ENCODE results near the gene SPOCD1. TPM values are rescaled to one million over a fixed set of nuclear protein-coding genes. Genes with fewer than 3 reads are reported as not detected.

SPOCD1 gene
- total RNA-seq, 2 donors from 2014 or later: 0.43 TPM; not detected in 1

- no peaks in the 10 kb centered on the region for H3K9me3 ChIP-seq
- TF ChIP-seq CTCF (IDR thresholded peaks at IDR 0.05): no peak
- H3K27me3 ChIP-seq: no peaks in the 10 kb centered on the region
- H3K36me3 ChIP-seq: no peaks in the 10 kb centered on the region
- no peak overlapping the region for H3K27ac ChIP-seq
- no peak for DNase-seq (ENCODE audit: low spot score)
- no peak overlapping the region for H3K4me3 ChIP-seq
- H3K4me1 ChIP-seq: no peaks in the 10 kb centered on the region
These were observed 42.0 kb upstream of the SPOCD1 start for GRCh38 chr1:31857863-31858262.

DNA sequence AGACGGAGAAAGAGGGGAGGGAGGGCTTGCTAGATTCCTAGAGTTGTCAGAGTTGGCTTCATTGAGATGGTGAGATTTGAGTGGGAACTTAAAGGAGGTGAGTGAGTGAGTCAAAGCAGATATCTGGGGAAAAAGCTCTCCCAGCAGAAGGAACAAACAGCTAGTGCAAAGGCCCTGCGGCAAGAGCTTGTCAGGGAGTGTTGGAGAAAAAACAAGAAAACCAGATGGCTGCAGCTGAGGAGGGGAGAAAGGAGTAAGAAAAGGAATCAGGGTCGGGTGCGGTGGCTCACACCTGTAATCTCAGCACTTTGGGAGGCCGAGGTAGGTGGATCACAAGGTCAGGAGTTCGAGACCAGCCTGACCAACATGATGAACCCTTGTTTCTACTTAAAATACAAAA, 40.3 kb upstream of the SPOCD1 start:
- Histone ChIP-seq H3K4me1 (no peaks in the 10 kb centered on the region), H3K27me3 (no peaks in the 10 kb centered on the region), H3K27ac (no peak overlapping the region), H3K4me3 (no peak overlapping the region), H3K36me3 (no peaks in the 10 kb centered on the region), H3K9me3 (no peaks in the 10 kb centered on the region)
- DNase-seq (ENCODE audit: low spot score): no peak
- no peak for TF ChIP-seq CTCF (IDR thresholded peaks at IDR 0.05)

GRCh38 chr1:31855038-31855845, 39.4 kb upstream of the SPOCD1 start:
- no peak overlapping the region for H3K4me3 ChIP-seq
- no peaks in the 10 kb centered on the region for H3K4me1 ChIP-seq

DNA sequence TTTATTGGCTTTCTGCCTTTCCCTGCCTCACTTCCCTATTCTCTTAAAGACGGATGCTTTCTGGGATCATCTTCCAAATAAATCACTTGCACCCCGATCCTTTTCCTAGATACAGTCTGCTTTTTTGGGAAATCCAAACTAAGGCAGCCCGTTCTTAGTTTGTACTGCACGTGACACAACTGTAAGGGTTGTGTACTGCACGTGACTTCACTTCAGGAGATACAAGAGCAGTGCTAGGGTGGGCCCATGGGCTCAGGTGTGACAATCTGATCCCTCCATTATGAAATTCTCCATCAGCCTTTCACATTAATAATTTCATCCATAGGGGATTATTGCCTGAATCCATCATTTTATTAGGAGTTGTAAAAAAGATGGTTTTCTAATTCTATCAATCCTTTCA, 33.8 kb upstream of the SPOCD1 start:
- TF ChIP-seq CTCF (IDR thresholded peaks at IDR 0.05): no peak

More at GRCh38 chr1:31855038-31855845, 39.4 kb upstream of the SPOCD1 start:
- no peaks in the 10 kb centered on the region for H3K36me3 ChIP-seq
- H3K27me3 ChIP-seq: no peaks in the 10 kb centered on the region
- no peak for DNase-seq (ENCODE audit: low spot score)
- no peaks in the 10 kb centered on the region for H3K9me3 ChIP-seq
- no peak for TF ChIP-seq CTCF (IDR thresholded peaks at IDR 0.05)
- H3K27ac ChIP-seq: no peak overlapping the region

DNA sequence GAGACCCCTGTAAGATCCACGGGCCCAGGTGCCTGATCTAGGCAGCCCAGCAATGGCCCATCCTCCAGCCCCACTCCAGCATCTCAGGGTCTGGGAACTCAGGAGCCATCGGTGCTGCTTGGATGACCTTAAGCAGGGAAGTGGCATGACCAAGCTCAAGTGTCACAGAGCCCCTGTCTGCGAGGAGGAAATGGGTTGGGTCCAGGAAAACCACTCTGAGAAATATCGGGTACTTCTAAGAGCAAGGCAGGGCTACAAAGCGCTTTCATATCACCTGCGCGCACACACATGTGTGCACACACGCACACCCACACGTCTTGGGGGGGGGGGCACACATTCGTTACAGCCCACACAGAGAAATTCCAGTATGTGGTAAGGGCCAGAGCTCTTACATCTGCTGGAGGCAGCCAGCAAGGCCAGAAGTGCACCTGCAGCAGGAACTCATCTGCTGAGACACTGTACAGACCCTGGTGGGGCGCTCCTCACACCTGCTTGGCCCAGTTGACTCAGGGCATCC, 32.6 kb upstream of the SPOCD1 start:
- no peak for DNase-seq (ENCODE audit: low spot score)
- H3K36me3 ChIP-seq: no peaks in the 10 kb centered on the region
- H3K27me3 ChIP-seq: no peaks in the 10 kb centered on the region
- H3K4me1 ChIP-seq: no peaks in the 10 kb centered on the region
- no peak overlapping the region for H3K4me3 ChIP-seq
- no peaks in the 10 kb centered on the region for H3K9me3 ChIP-seq
- no peak for TF ChIP-seq CTCF (IDR thresholded peaks at IDR 0.05)
- H3K27ac ChIP-seq: no peak overlapping the region

More for the DNA sequence above, 33.8 kb upstream of the SPOCD1 start:
- DNase-seq (ENCODE audit: low spot score): no peak
- H3K4me1 ChIP-seq: no peaks in the 10 kb centered on the region
- no peak overlapping the region for H3K27ac ChIP-seq
- no peaks in the 10 kb centered on the region for H3K27me3 ChIP-seq
- H3K9me3 ChIP-seq: no peaks in the 10 kb centered on the region
- no peak overlapping the region for H3K4me3 ChIP-seq
- H3K36me3 ChIP-seq: no peaks in the 10 kb centered on the region

Measured in right atrium auricular region (tissue), 2 donors.